ENCODE measurements around the gene FOS.
"Not testable (repeated sequence)": the region's sequence is repeated elsewhere in the genome, so short reads cannot be mapped to it uniquely, and the experiment has no call there.

DNA sequence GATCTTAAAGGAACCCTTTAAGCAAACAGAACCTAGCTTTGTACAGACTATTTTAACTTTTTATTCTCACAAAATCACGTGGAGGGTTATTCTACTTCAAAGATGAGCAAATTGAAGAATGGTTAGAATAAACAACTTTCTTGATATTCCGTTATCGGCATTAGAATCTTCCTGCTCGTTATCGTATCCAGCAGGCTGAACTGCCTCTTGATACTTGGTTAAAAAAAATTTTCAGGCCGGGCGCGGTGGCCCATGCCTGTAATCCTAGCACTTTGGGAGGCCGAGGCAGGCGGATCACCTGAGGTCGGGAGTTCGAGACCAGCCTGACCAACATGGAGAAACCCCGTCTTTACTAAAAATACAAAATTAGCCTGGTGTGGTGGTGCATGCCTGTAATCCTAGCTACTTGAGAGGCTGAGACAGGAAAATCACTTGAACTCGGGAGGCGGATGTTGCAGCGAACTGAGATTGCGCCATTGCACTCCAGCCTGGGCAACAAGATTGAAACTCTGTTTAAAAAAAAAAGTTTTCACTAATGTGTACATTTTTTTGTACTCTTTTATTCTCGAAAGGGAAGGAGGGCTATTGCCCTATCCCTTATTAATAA lies 4.0 kb downstream of the FOS start:
- TF ChIP-seq, protein P1, sequence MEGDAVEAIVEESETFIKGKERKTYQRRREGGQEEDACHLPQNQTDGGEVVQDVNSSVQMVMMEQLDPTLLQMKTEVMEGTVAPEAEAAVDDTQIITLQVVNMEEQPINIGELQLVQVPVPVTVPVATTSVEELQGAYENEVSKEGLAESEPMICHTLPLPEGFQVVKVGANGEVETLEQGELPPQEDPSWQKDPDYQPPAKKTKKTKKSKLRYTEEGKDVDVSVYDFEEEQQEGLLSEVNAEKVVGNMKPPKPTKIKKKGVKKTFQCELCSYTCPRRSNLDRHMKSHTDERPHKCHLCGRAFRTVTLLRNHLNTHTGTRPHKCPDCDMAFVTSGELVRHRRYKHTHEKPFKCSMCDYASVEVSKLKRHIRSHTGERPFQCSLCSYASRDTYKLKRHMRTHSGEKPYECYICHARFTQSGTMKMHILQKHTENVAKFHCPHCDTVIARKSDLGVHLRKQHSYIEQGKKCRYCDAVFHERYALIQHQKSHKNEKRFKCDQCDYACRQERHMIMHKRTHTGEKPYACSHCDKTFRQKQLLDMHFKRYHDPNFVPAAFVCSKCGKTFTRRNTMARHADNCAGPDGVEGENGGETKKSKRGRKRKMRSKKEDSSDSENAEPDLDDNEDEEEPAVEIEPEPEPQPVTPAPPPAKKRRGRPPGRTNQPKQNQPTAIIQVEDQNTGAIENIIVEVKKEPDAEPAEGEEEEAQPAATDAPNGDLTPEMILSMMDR (conservative IDR thresholded peaks at IDR 0.05 in 1 of 2, IDR thresholded peaks at IDR 0.05 in 1 of 2; ENCODE audit: extremely low read depth in 1 of 2, insufficient read depth in 1 of 2, low read depth in 1 of 2, low read length in 2 of 2) = not testable (repeated sequence)
- TF ChIP-seq EZH2 (IDR thresholded peaks at IDR 0.05; ENCODE audit: borderline replicate concordance, low read length) = not testable (repeated sequence)

Measured in mammary epithelial cell (primary cell).